Kidney (tissue), 14 donors: ENCODE results near the gene TMCC1. TPM values are rescaled to one million over a fixed set of nuclear protein-coding genes. Genes with fewer than 3 reads are reported as not detected.
"Not testable (repeated sequence)": the region's sequence is repeated elsewhere in the genome, so short reads cannot be mapped to it uniquely, and the experiment has no call there.

Experiments used
- DNase-seq, 5 donors: peaks; one replicate each; pipeline ENCODE4 v3.0.0-alpha.2; 2013 to 2020
- FAIRE-seq: peaks from 2 replicates; lab custom pipeline; 2012; peaks lifted over from hg19 to GRCh38; lab: Jason Lieb, UNC
- H3K27ac ChIP-seq, 2 donors: one replicate each; pipeline ENCODE4 v1.7.0; 2013; ENCODE audit warnings: low read depth in 2 of 2, low read length in 2 of 2, inconsistent platforms in 1 of 2
- H3K27me3 ChIP-seq: one replicate; pipeline ENCODE4 v1.7.1; 2013; ENCODE audit warnings: low read length, inconsistent platforms; ENCODE audit not compliant: control insufficient read depth, insufficient read depth
- H3K36me3 ChIP-seq, 3 donors: one replicate each; pipeline versions ENCODE4 v1.7.0 to v1.7.1; 2013; ENCODE audit warnings: low read length in 3 of 3, control low read depth in 1 of 3, inconsistent platforms in 1 of 3; ENCODE audit not compliant: insufficient read depth in 3 of 3, control insufficient read depth in 2 of 3
- H3K4me1 ChIP-seq, 3 donors: one replicate each; pipeline versions ENCODE4 v1.7.0 to v1.7.1; 2013; ENCODE audit warnings: low read length in 3 of 3, inconsistent platforms in 1 of 3, low read depth in 1 of 3; ENCODE audit not compliant: control insufficient read depth in 2 of 3, insufficient read depth in 2 of 3
- H3K4me3 ChIP-seq, 3 donors: one replicate each; pipeline versions ENCODE4 v1.7.0 to v1.8.1; 2013; ENCODE audit warnings: low read length in 3 of 3, control low read depth in 1 of 3, inconsistent platforms in 1 of 3
- H3K9ac ChIP-seq, 3 donors: one replicate each; pipeline versions ENCODE4 v1.7.0 to v1.7.1; 2013; ENCODE audit warnings: low read length in 3 of 3, control low read depth in 1 of 3, inconsistent platforms in 1 of 3
- H3K9me3 ChIP-seq, 3 donors: one replicate each; pipeline versions ENCODE4 v1.7.0 to v1.7.1; 2013; ENCODE audit warnings: low read length in 3 of 3, control low read depth in 1 of 3, inconsistent platforms in 1 of 3; ENCODE audit not compliant: control insufficient read depth in 2 of 3, insufficient read depth in 1 of 3
- intact Hi-C: fragments of 100-400 bp; cut with DNase I; formaldehyde crosslinking; loops from one replicate; pipeline ENCODE4 v1.11.1; 2022
- polyA plus RNA-seq: library from polyadenylated mRNA; stranded (reverse); fragments of 350-450 nt; fragmentation: Illumina TruSeq; extraction: RNeasy Lipid Tissue Mini Kit (QIAGEN cat#74804); gene quantifications from one replicate; pipeline ENCODE4 v1.2.3, GENCODE V29; 2014; ENCODE audit warnings: low read depth, low replicate concordance; ENCODE audit not compliant: insufficient read depth
- total RNA-seq: library from RNA; stranded (reverse); fragmentation: NEBNext Ultra II Directional; extraction: Animal tissue kit (Norgen Biotek cat#: 25700); gene quantifications from one replicate; pipeline ENCODE4 v1.2.1, GENCODE V29; 2021
- TF ChIP-seq, protein P1 (sequence below): IDR thresholded peaks from 3 replicates; pipeline ENCODE4 v1.5.1; 2012; ENCODE audit warnings: mild to moderate bottlenecking, moderate library complexity, borderline replicate concordance; ENCODE audit not compliant: insufficient read depth; ENCODE audit errors: extremely low read depth
- donor health status: control.
- donor health status: control.
- donor health status: control.
- donor health status: control.
- donor health status: control.
- donor health status: DM: yes; HTN: yes; CAD: no.
- donor health status: Normal renal cell carcinoma (clear cell type).

The TMCC1 gene
- total and polyA plus RNA-seq, 2 donors from 2014 or later = 8.4 to 42.4 TPM

DNA sequence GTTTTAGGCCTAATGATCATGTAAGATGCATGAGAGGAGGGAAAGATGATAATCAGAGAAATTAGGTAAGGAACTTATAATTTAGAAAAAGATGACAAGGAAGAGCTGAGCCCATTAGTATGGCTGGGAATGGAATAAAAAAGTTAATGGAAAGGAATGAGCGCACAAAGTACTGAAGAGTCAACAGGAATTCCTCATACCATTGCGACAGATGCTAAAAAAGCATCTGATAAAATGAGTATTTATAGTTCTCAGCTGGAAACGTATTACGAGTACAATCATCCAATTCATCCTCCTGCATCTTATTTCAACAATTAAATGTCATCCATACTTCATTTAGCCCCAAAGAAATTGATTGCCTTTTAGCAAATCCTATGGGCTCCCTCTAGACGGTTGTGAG, 58.9 kb downstream of the TMCC1 start:
- Histone ChIP-seq H3K27me3 (no peaks in the 10 kb centered on the region), H3K9ac (no peak overlapping the region), H3K9me3 (no peaks in the 10 kb centered on the region), H3K4me3 (no peak overlapping the region), H3K4me1 (no peaks in the 10 kb centered on the region), H3K27ac (no peak overlapping the region), H3K36me3 (no peaks in the 10 kb centered on the region)
- DNase-seq = no peak
- intact Hi-C loops = no loop called here
- FAIRE-seq = no peak
- TF ChIP-seq, protein P1, sequence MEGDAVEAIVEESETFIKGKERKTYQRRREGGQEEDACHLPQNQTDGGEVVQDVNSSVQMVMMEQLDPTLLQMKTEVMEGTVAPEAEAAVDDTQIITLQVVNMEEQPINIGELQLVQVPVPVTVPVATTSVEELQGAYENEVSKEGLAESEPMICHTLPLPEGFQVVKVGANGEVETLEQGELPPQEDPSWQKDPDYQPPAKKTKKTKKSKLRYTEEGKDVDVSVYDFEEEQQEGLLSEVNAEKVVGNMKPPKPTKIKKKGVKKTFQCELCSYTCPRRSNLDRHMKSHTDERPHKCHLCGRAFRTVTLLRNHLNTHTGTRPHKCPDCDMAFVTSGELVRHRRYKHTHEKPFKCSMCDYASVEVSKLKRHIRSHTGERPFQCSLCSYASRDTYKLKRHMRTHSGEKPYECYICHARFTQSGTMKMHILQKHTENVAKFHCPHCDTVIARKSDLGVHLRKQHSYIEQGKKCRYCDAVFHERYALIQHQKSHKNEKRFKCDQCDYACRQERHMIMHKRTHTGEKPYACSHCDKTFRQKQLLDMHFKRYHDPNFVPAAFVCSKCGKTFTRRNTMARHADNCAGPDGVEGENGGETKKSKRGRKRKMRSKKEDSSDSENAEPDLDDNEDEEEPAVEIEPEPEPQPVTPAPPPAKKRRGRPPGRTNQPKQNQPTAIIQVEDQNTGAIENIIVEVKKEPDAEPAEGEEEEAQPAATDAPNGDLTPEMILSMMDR = no peak

DNA sequence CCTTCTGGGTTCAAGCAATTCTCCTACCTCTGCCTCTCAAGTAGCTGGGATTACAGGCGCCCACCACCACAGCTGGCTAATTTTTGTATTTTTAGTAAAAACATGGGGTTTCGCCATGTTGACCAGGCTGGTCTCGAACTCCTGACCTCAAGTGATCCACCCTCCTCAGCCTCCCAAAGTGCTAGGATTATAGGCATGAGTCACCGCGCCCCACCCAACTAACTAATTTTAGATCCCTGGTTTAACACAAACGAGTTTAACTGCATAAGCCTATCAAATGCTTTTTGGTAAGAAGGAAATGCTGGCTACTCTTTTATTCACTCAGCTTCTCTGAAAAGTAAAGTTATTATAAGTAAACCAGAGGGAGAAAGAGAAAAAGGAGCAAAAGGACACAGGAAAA, 61.6 kb downstream of the TMCC1 start:
- H3K9ac ChIP-seq, H3K27ac ChIP-seq, H3K9me3 ChIP-seq, intact Hi-C loops, H3K4me1 ChIP-seq, DNase-seq, H3K36me3 ChIP-seq, H3K4me3 ChIP-seq, H3K27me3 ChIP-seq, FAIRE-seq: not testable (repeated sequence)

DNA sequence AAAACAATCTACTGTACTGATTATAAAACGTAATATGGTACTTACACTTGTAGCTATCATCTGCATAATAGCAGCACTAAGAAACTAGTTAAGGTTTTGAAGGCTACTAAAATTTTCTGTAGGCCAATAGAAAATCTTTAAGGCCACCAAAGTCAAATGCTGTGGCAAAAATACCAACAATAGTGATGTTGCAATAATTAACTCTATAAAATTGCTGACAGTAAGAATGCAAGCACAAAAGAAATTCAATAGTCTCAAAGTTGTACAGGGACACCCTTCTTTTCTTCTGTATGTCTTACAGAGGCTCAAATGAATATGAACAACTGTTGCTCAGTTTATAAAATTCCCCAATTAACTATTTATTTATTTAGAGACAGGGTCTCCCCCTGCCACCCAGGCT, 62.0 kb downstream of the TMCC1 start:
- DNase-seq (no peak), FAIRE-seq (no peak)
- TF ChIP-seq, protein P1 = no peak
- H3K4me3 ChIP-seq = no peak overlapping the region
- no peaks in the 10 kb centered on the region for H3K36me3 ChIP-seq
- H3K27ac ChIP-seq = no peak overlapping the region
- H3K9me3 ChIP-seq = no peaks in the 10 kb centered on the region
- peaks cover 0 to 2% (median 0%) of the 10 kb centered on the region in 3 donors for H3K4me1 ChIP-seq
- intact Hi-C loops = no loop called here
- H3K9ac ChIP-seq = no peak overlapping the region
- no peaks in the 10 kb centered on the region for H3K27me3 ChIP-seq

DNA sequence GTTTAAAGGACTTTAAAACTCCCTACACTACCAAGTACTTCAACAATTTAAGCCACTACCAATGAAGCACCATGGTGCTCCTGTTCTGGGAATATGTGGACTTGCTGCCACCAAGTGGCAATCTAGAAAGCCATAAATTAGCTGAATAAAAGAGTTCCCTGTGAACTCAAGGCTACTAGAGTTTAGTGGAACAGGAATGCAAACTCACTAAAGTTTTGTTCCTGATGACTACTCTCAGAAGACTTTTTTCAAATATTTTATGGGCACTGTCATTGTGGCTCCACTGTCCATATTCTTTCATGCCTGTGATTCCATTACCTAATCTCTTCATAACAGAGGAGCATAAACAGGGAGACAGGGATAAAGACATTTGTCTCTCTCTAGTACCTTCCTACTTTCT, 63.9 kb downstream of the TMCC1 start:
- FAIRE-seq = peak; percentile 97
- intact Hi-C loops = loop anchor here (10.0 kb wide), 1 partner anchor 175 kb away; no protein-coding TSS in a partner anchor

More for the DNA sequence above, 63.9 kb downstream of the TMCC1 start:
- peaks cover 0 to 2% (median 0%) of the 10 kb centered on the region in 3 donors for H3K4me1 ChIP-seq
- H3K27me3 ChIP-seq = no peaks in the 10 kb centered on the region
- H3K36me3 ChIP-seq = no peaks in the 10 kb centered on the region
- H3K9ac ChIP-seq = no peak overlapping the region
- TF ChIP-seq, protein P1 = peak; percentile 84
- H3K4me3 ChIP-seq = no peak overlapping the region
- no peaks in the 10 kb centered on the region for H3K9me3 ChIP-seq
- peak in 4 of 5 donors; percentile 43 to 89 (median 66) for DNase-seq
- no peak overlapping the region for H3K27ac ChIP-seq
